HG03469 (cell line): ENCODE data around the gene IFT172.
"Not testable (repeated sequence)": the region's sequence is repeated elsewhere in the genome, so short reads cannot be mapped to it uniquely, and the experiment has no call there.

Experiments used
- ATAC-seq: cut with Tn5 transposase; IDR thresholded peaks from one replicate; pipeline ENCODE4 v1.9.1; 2021; ENCODE audit warnings: mild to moderate bottlenecking, moderate library complexity, moderate number of reproducible peaks; ENCODE audit not compliant: unreplicated experiment

Gene IFT172

GRCh38 chr2:27428213-27428977 lies 61.1 kb downstream of the IFT172 start, which contains the start of gene NRBP1:
TSS of gene NRBP1 (plus strand) at chr2:27428631. CDS start at chr2:27433274, 4,643 bp downstream.
- peak; percentile 81 for ATAC-seq

GRCh38 chr2:27427863-27428212 lies 61.7 kb downstream of the IFT172 start:
- no peak for ATAC-seq

DNA sequence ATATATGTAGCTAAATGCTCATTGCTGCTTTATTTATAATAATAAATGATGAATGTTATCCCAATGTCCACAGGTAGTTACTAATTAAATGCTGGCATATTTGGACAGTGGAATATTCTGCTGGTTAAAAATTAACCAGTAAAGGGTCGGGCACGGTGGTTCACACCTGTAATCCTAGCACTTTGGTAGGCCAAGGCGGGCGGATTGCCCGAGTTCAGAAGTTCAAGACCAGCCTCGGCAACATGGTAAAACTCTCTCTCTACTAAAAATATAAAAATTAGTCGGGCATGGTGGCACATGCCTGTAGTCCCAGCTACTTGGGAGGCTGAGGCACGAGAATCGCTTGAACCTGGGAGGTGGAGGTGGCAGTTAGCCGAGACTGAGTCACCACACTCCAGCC lies 64.5 kb downstream of the IFT172 start:
- ATAC-seq = not testable (repeated sequence)

- no peak for ATAC-seq
Measured at GRCh38 chr2:27422958-27423357, 66.6 kb downstream of the IFT172 start.

GRCh38 chr2:27421660-27422250 lies 67.8 kb downstream of the IFT172 start:
- ATAC-seq = no peak

DNA sequence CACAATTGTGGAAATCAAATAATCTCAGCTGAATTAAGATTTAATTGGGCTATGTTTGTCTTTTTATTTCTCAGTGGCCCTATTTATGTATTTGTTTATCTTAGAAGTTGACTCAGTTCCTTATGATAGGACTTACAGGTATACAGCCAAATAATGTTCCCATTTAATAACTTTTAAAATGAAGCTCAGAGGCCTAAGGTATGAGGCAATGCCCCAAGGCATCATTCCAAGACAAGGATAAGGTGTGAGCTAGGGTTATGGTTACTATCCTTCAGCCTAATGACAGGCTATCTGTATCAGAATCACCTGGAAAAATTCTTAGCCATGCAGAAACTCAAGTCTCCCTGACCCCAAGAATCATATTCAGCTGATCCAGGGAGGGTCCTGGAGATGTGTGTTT lies 68.5 kb downstream of the IFT172 start:
- ATAC-seq = no peak

GRCh38 chr2:27416151-27416550 lies 73.4 kb downstream of the IFT172 start:
- no peak for ATAC-seq

- ATAC-seq = no peak
Measured at GRCh38 chr2:27412419-27413152, 77.0 kb downstream of the IFT172 start.

GRCh38 chr2:27409321-27410073 lies 80.0 kb downstream of the IFT172 start, which contains the start of gene PPM1G:
TSS of gene PPM1G (minus strand) at chr2:27409591. CDS start at chr2:27409422, 169 bp downstream.
- peak; percentile 79 for ATAC-seq

GRCh38 chr2:27408601-27409320 lies 80.8 kb downstream of the IFT172 start:
- ATAC-seq = peak; percentile 7

GRCh38 chr2:27407798-27408491 lies 81.6 kb downstream of the IFT172 start:
- ATAC-seq = no peak

DNA sequence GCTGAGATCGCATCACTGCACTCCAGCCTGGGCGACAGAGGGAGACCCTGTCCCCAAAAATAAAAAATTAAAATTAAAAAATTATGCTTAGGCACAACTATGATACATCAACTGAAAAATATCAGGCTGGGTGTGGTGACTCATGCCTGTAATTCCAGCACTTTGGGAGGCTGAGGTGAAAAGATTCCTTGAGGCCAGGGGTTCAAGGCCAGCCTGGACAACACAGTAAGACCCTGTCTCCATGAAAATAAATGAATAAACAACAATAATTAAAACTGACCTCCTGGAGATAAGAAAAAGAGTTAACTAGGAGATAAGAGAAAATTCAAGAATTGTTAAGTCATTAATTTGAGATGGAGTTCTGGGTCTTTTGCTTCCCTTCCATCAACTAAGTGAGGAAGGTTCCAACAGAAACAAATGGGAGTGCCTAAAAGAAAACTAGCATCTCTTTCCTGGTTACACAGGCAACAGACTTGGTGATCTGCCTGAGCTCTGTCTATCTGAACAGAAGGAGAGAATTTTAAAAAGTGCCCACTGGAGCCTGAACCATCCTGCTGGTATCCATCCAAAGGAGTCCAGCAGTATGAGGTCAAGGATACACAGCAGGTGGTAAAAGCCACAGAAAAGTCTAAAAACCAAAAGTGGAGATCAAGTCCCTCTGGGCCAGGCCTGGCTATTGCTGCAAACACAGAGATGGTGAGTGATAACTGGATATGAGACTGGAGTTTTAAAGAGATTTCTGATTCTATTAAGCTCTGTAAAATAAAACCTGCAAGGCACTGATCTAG lies 89.0 kb downstream of the IFT172 start:
- no peak for ATAC-seq

DNA sequence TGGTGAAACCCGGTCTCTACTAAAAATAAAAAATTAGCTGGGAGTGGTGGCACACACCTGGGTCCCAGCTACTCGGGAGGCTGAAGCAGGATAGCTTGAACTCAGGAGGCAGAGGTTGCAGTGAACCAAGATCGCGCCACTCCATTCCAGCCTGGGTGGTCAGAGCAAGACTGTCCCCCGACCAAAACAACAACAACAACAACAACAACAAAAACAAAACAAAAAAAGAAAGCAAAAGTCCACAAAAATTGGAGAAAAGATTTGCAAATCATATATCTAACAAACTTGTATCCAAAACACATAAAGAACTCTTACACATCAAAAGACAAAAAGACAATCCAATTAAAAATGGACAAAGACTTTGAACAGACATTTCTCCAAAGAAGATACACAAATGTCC lies 90.6 kb downstream of the IFT172 start:
- no peak for ATAC-seq
